Fibroblast of the aortic adventitia (primary cell): ENCODE data around the gene PPIL6. TPM values are rescaled to one million over a fixed set of nuclear protein-coding genes. Genes with fewer than 3 reads are reported as not detected.

Experiments
- DNase-seq: peaks from one replicate; pipeline ENCODE4 v3.0.0-alpha.2; 2010; ENCODE audit warnings: low read depth
- H3K4me3 ChIP-seq: 2 replicates; pipeline ENCODE4 v1.5.1; 2011; ENCODE audit warnings: low read depth, mild to moderate bottlenecking, control low read depth, low read length, moderate library complexity
- total RNA-seq: library from RNA; depleted of rRNA; stranded (reverse); fragments of >200 nt; gene quantifications from 2 replicates; pipeline ENCODE4 v1.2.3, GENCODE V29; 2012; ENCODE audit warnings: low replicate concordance
- TF ChIP-seq, protein P1 (sequence below): IDR thresholded peaks from 2 replicates; pipeline ENCODE4 v1.5.1; 2011; ENCODE audit warnings: mild to moderate bottlenecking, low read length, control low read depth, inconsistent platforms; ENCODE audit not compliant: insufficient read depth

PPIL6 gene
- total RNA-seq, 1 donor: 5.8 TPM

- DNase-seq: peak; percentile 39
- peak overlapping the region; percentile 80 for H3K4me3 ChIP-seq
- TF ChIP-seq, protein P1, sequence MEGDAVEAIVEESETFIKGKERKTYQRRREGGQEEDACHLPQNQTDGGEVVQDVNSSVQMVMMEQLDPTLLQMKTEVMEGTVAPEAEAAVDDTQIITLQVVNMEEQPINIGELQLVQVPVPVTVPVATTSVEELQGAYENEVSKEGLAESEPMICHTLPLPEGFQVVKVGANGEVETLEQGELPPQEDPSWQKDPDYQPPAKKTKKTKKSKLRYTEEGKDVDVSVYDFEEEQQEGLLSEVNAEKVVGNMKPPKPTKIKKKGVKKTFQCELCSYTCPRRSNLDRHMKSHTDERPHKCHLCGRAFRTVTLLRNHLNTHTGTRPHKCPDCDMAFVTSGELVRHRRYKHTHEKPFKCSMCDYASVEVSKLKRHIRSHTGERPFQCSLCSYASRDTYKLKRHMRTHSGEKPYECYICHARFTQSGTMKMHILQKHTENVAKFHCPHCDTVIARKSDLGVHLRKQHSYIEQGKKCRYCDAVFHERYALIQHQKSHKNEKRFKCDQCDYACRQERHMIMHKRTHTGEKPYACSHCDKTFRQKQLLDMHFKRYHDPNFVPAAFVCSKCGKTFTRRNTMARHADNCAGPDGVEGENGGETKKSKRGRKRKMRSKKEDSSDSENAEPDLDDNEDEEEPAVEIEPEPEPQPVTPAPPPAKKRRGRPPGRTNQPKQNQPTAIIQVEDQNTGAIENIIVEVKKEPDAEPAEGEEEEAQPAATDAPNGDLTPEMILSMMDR: no peak
Observed at GRCh38 chr6:109379711-109380110, 60.7 kb downstream of the PPIL6 start.

GRCh38 chr6:109377717-109378116 is 62.7 kb downstream of the PPIL6 start:
- TF ChIP-seq, protein P1: no peak
- H3K4me3 ChIP-seq: no peak overlapping the region
- DNase-seq: no peak

DNA sequence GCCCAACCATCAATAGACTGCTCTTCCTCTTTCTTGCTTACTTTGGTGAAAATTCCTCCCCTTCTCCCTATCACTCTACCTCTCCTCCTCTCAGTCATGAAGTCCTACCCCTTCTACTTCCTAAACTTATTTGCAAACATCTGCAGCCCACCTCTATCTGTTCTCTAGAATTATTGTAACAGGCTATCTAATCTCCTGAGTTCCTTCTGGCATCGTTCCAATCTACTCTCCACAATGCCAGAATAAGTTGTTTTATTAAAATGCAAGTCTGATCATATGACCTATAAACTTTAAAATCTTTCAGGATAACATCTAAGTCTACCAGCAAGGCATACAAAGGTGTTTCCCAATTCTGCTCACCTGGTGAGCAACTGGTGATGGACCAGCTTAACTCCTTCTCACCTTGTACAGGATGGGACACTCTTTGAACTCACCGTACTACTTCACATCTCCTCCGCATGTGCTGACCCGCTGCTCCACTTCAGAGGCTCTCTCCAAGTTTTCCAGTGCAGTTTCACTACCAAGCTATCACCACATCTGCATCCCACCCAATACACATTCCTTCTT is 66.0 kb downstream of the PPIL6 start:
- DNase-seq: no peak
- H3K4me3 ChIP-seq: no peak overlapping the region
- TF ChIP-seq, protein P1: no peak

- H3K4me3 ChIP-seq: no peak overlapping the region
- TF ChIP-seq, protein P1: no peak
- no peak for DNase-seq
Observed at GRCh38 chr6:109373762-109374161, 66.7 kb downstream of the PPIL6 start.

- H3K4me3 ChIP-seq: no peak overlapping the region
- no peak for DNase-seq
- TF ChIP-seq, protein P1: no peak
Observed at GRCh38 chr6:109373331-109373730, 67.1 kb downstream of the PPIL6 start.

GRCh38 chr6:109372130-109372529 is 68.3 kb downstream of the PPIL6 start:
- no peak for DNase-seq
- TF ChIP-seq, protein P1: no peak
- no peak overlapping the region for H3K4me3 ChIP-seq

GRCh38 chr6:109370792-109371191 is 69.6 kb downstream of the PPIL6 start:
- TF ChIP-seq, protein P1: no peak

More at GRCh38 chr6:109370792-109371191, 69.6 kb downstream of the PPIL6 start:
- no peak for DNase-seq
- H3K4me3 ChIP-seq: no peak overlapping the region
